Esophagus (tissue), 2 donors: Measurements from ENCODE around the gene TBX10. TPM values are rescaled to one million over a fixed set of nuclear protein-coding genes. Genes with fewer than 3 reads are reported as not detected.
"Not testable (repeated sequence)": the region's sequence is repeated elsewhere in the genome, so short reads cannot be mapped to it uniquely, and the experiment has no call there.

ENCODE experiments used
- H3K27ac ChIP-seq, 2 donors: one replicate each; pipeline ENCODE4 v1.5.1; 2013; ENCODE audit warnings: low read depth in 2 of 2, mild to moderate bottlenecking in 2 of 2, inconsistent platforms in 1 of 2, low read length in 1 of 2, moderate library complexity in 1 of 2
- H3K27me3 ChIP-seq, 2 donors: one replicate each; pipeline ENCODE4 v1.6.1; 2013; ENCODE audit warnings: low read length in 2 of 2, control low read depth in 1 of 2, mild to moderate bottlenecking in 1 of 2; ENCODE audit not compliant: insufficient read depth in 2 of 2, control insufficient read depth in 1 of 2
- H3K36me3 ChIP-seq, 2 donors: one replicate each; pipeline ENCODE4 v1.6.1; 2013; ENCODE audit warnings: low read length in 1 of 2; ENCODE audit not compliant: control insufficient read depth in 2 of 2, insufficient read depth in 2 of 2
- H3K4me1 ChIP-seq, 2 donors: one replicate each; pipeline ENCODE4 v1.6.1; 2013; ENCODE audit warnings: low read length in 1 of 2; ENCODE audit not compliant: control insufficient read depth in 2 of 2, insufficient read depth in 2 of 2
- H3K4me3 ChIP-seq, 2 donors: one replicate each; pipeline ENCODE4 v1.5.1; 2013; ENCODE audit warnings: low read length in 2 of 2, mild to moderate bottlenecking in 2 of 2, low read depth in 1 of 2, moderate library complexity in 1 of 2
- H3K9me3 ChIP-seq, 2 donors: one replicate each; pipeline ENCODE4 v1.6.1; 2013; ENCODE audit warnings: mild to moderate bottlenecking in 2 of 2, low read depth in 1 of 2, low read length in 1 of 2, moderate library complexity in 1 of 2; ENCODE audit not compliant: control insufficient read depth in 2 of 2, insufficient read depth in 1 of 2
- WGBS, 2 donors: extraction: QIAGEN DNeasy Blood & Tissue Kit; methylation state at CpG; one replicate each; pipeline ENCODE4 v1.1.7; 2013; 5-methylcytosine and 5-hydroxymethylcytosine counted together
- polyA plus RNA-seq, 2 donors: library from polyadenylated mRNA; stranded (reverse); fragments of 200-250 nt; gene quantifications; one replicate each; pipeline ENCODE4 v1.2.3, GENCODE V29; 2013
- donor health status: healthy with polysubstance abuse.
- donor health status: Bipolar disorder and iron deficiency.

Gene TBX10
- polyA plus RNA-seq, 2 donors, result not detected

DNA sequence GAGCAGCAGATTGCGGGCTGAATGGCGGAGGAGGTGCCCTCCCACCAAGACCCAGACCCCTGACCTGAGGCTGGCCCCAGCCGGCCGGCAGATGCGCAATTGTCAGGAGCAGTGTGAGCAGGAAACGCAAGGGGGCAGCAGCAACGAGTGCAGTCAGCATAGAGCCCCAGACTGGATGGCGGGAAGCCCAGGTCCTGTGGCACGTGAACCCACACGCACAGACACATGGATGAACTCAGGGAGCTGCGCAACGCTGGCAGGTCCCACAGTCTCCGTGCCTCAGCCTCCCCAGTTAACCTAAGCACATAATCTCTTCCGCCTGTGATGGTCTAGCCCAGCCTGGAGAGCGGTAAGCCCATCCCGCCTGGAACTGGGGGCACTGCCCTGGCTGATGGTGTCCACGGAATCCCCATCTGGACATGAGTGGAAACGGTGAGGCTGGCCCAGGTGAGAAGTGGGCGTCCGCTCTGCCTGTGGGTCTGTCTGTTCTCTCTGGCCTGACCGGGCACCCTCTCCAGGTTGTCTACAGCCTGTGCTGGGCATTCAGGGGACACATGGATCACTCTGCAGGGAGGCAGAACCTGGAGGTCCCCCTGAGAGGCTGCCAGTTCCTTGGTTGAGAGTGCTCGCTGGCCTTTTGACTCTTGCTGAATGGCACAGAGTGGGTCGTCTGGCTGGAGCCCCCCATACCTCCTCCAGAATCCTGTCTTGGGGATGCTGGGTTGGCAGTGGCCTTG, 626 bp upstream of the TBX10 start:
- Histone ChIP-seq H3K36me3 (no peaks in the 10 kb centered on the region), H3K4me3 (no peak overlapping the region), H3K4me1 (peaks cover 0 to 4% of the 10 kb centered on the region in 2 donors), H3K9me3 (peaks cover 0 to 3% of the 10 kb centered on the region in 2 donors), H3K27me3 (no peaks in the 10 kb centered on the region), H3K27ac (no peak overlapping the region)
- WGBS, 2 donors, result 46 to 52% methylated on average over 23 of the region's 23 CpGs

DNA sequence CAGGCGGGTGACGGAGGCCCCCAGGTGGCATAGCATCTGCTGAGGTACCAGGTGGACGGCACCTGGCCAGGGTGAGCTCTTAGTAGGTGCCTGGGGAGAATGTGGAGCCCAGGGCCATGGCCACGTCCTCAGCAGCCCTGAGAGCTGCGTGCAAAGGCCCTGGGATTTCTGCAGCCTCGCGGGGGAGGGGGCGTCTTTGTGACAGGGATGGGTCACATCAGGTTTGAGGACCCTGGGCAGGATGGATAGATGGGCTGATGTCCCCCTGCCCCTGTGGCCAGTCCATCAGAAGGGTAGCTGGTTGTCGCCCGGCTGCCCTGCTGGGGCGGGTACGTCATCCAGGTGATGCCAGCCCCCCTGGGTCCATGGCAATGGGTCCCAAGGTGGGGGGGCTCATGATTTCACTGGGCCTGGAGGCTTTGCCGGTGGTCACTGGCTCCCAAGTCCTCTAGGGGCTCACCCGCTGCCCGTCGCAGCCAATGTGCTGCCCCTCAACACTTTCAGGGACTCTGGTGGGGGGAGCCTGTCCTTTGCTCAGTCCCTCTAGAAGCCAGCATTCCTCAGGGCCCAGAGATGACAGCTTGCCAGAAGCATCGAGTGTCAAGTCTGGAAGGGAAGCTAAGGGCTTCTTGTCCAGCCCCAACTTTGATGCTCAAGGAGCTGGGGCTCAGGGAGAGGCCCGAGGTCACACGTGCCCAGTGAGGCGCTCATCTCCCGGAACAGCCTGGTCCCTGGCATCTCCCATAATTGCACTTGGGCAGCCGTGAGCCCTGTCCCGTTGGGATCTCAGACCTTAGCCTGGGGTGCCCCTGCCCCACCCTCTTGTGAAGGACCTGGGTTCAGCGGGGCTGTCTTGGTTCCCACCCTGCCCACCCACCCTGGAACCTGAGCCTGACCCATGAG, 777 bp downstream of the TBX10 start:
- H3K27ac ChIP-seq, result no peak overlapping the region
- WGBS, 2 donors, result 85 to 87% methylated on average over 24 of the region's 24 CpGs
- H3K27me3 ChIP-seq, result no peaks in the 10 kb centered on the region
- H3K4me3 ChIP-seq, result no peak overlapping the region
- peaks cover 0 to 4% of the 10 kb centered on the region in 2 donors for H3K4me1 ChIP-seq
- no peaks in the 10 kb centered on the region for H3K9me3 ChIP-seq
- no peaks in the 10 kb centered on the region for H3K36me3 ChIP-seq

DNA sequence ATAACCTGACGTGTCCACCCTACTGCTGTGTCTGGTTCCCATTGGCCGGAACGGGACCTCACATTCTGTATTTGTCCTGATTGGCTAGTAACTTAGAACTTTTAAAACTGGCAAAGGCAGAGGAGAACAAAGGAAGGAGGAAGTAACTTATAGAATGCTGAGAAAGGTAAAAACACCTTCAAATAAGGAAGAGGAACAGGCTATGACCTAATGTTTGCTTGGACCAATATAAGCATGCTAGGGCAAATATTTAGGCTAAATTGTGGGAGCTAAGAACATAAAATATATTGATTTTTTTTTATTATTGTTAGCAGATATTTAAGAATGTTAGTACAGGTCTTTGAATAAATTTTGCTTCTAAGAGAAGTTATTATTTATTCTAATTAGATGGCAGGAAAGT, 2.1 kb downstream of the TBX10 start:
- not testable (repeated sequence) for H3K4me3 ChIP-seq, H3K27me3 ChIP-seq, H3K4me1 ChIP-seq, H3K27ac ChIP-seq, H3K36me3 ChIP-seq, H3K9me3 ChIP-seq
- WGBS, 2 donors, result 78 to 90% methylated on average over 3 of the region's 3 CpGs

DNA sequence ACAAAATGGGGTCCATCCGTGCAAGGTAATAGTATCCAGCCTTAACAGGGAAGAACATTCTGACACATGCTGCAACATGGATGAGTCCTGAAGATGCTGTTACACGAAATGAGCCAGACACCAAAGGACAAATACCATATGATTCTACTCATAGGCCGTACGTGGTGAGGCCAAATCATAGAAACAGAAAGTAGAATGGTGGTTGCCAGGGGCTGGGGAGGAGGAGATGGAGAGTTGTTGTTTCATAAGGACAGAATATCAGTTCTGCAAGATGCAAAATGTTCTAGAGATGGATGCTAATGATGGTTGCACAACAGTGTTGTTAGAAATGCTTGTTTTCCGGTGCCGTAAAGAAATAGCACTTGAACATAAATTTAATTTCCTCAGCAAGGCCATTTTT, 2.6 kb downstream of the TBX10 start:
- Histone ChIP-seq H3K27me3 (no peaks in the 10 kb centered on the region), H3K4me3 (no peak overlapping the region), H3K4me1 (peaks cover 0 to 4% of the 10 kb centered on the region in 2 donors), H3K36me3 (no peaks in the 10 kb centered on the region), H3K9me3 (no peaks in the 10 kb centered on the region), H3K27ac (no peak overlapping the region)
- 64 to 75% methylated on average over 6 of the region's 6 CpGs for WGBS, 2 donors

- Histone ChIP-seq H3K27ac (no peak overlapping the region), H3K4me1 (peaks cover 4 to 10% of the 10 kb centered on the region in 2 donors), H3K4me3 (no peak overlapping the region), H3K36me3 (no peaks in the 10 kb centered on the region), H3K27me3 (no peaks in the 10 kb centered on the region), H3K9me3 (no peaks in the 10 kb centered on the region)
- 79 to 86% methylated on average over 4 of the region's 4 CpGs for WGBS, 2 donors
Measured at GRCh38 chr11:67635231-67635521, 4.4 kb downstream of the TBX10 start.

DNA sequence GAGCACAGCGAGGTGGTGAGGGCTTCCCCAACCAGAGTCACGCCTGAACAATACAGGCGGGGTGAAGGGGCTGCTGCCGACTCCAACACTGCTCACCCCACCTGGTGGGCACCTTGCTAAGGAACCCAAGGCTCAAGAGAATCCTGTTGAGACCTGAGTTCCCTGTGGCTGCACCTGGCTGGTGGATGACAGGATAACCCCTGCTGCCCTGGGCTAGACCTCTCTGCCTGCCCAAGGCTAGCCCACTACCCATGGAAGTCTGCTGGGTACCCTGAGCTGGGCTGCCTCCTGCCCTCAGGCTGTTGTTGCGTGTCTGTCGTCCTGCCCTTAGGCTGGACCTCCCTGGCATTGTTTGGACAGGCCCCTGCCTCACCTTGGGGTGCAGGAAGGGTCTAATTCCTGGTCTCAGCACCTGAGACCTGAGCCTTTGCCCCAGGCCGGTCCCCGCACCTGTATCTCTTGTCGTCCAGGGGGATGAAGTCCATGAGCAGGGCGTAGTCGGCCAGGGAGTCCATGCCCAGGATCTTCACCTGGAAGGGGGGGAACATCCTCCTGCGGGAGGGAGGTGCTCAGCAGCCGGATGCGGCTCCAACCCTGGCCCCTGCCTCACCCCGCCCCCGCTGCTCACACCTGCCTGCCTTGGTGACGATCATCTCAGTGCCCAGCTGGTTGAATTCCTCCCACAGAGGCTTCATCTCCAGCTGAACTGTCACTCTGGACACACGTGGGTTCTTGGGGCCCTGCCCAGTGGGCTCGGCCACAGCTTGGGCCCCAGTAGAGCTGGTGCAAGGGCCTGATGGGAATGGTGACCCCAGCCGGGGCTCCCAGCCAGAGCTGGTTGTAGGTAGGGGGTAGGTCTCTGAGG, 5.0 kb downstream of the TBX10 start:
- WGBS, 2 donors, result 72 to 77% methylated on average over 20 of the region's 20 CpGs
- H3K27me3 ChIP-seq, result no peaks in the 10 kb centered on the region
- H3K4me1 ChIP-seq, result peaks cover 1 to 10% of the 10 kb centered on the region in 2 donors
- H3K27ac ChIP-seq, result no peak overlapping the region
- H3K9me3 ChIP-seq, result no peaks in the 10 kb centered on the region
- no peak overlapping the region for H3K4me3 ChIP-seq
- H3K36me3 ChIP-seq, result no peaks in the 10 kb centered on the region

DNA sequence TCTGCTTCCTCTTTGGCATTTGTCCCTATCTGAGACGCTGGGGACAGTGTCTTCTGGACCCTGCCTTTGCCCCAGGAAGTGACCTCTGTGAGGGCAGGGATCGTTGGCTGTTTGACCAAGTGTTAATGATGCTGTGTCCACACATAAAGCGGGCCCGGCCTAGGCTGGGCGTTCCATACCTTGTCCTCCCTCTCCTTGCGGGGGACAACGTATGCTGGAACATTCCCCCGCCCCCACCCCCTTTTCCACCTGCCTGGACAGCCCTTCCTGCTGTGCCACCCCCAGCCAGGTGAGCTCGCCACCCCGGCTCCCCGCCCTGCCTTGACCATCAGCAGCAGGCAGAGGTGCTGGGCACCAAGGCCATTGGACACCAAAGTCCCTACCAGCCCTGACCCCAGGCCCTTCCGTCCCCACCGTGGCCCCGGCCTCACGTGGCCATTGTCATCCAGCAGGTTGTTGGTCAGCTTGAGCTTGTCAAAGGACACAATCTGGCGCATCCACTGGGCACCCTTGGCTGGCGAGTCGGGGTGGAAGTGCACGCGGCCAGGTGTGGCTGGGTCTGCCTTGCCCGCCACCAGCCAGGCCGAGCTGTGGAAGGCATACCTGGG, 5.7 kb downstream of the TBX10 start:
- WGBS, 2 donors, result 83 to 88% methylated on average over 21 to 22 of the region's 22 CpGs
- no peak overlapping the region for H3K4me3 ChIP-seq

GRCh38 chr11:67632982-67633755, 6.4 kb downstream of the TBX10 start:
- WGBS, 2 donors, result 90 to 93% methylated on average over 30 of the region's 30 CpGs
- Histone ChIP-seq H3K4me1 (peaks cover 6 to 24% of the 10 kb centered on the region in 2 donors), H3K27ac (no peak overlapping the region), H3K27me3 (no peaks in the 10 kb centered on the region), H3K36me3 (no peaks in the 10 kb centered on the region), H3K4me3 (no peak overlapping the region), H3K9me3 (no peaks in the 10 kb centered on the region)

More for the DNA sequence above, 5.7 kb downstream of the TBX10 start:
- H3K27me3 ChIP-seq, result no peaks in the 10 kb centered on the region
- no peaks in the 10 kb centered on the region for H3K9me3 ChIP-seq
- no peak overlapping the region for H3K27ac ChIP-seq
- peaks cover 2 to 17% of the 10 kb centered on the region in 2 donors for H3K4me1 ChIP-seq
- no peaks in the 10 kb centered on the region for H3K36me3 ChIP-seq
